ENCODE data around the gene SAMD3. TPM values are rescaled to one million over a fixed set of nuclear protein-coding genes. Genes with fewer than 3 reads are reported as not detected.
A peak's percentile ranks its signal among the peaks of the same experiment; 100 is the strongest.
"Not testable (repeated sequence)": the region's sequence is repeated elsewhere in the genome, so short reads cannot be mapped to it uniquely, and the experiment has no call there.

Gene SAMD3
- total and polyA plus RNA-seq, 5 donors = 0.11 to 1.6 (median 1.0) TPM; not detected in 1

GRCh38 chr6:130211691-130212090 is 11.1 kb downstream of the SAMD3 start:
- Histone ChIP-seq H3K4me3 (ENCODE audit: low read length) (no peak overlapping the region), H3K9me3 (ENCODE audit: control insufficient read depth, low read length) (no peaks in the 10 kb centered on the region), H3K4me1 (ENCODE audit: control insufficient read depth, insufficient read depth, low read length) (no peaks in the 10 kb centered on the region), H3K27ac (ENCODE audit: low read length) (no peak overlapping the region), H3K27me3 (ENCODE audit: control insufficient read depth, insufficient read depth) (no peaks in the 10 kb centered on the region)
- no peak for DNase-seq
- ATAC-seq = no peak
- 77% methylated on average over 3 of the region's 3 CpGs for WGBS
- intact Hi-C loops (cut with DNase I) = no loop called here

DNA sequence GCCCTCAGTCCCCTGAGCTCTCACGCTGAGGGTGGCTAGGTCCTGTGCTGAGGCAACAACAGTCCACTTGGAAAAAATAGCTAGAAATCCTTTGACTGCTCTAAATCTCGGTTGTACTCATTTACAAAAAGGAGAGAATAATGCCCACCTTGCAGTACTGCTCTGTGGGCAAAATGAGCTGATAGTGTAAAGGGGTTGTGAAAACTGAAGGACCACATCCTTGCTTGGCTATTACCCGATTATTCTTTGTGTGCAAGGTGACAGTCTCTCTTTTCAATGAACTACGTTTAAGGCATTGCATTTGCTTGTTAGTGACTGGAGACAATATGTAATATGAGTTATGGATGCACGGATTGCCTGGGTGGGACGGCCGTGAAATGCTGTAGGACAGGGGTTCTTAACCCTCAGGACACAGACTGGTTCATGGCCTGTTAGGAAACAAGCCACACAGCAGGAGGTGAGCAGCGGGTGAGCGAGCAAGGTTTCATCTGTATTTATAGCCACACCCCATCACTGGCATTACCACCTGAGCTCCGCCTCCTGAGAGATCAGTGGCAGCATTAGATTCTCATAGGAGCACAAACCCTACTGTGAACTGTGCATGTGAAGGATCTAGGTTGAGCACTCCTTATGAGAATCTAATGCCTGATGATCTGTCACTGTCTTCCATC is 14.6 kb downstream of the SAMD3 start:
- intact Hi-C loops (cut with DNase I) = no loop called here
- H3K27me3 ChIP-seq (ENCODE audit: control insufficient read depth, insufficient read depth) = no peaks in the 10 kb centered on the region
- no peaks in the 10 kb centered on the region for H3K4me1 ChIP-seq (ENCODE audit: control insufficient read depth, insufficient read depth, low read length)
- no peak overlapping the region for H3K27ac ChIP-seq (ENCODE audit: low read length)
- no peaks in the 10 kb centered on the region for H3K9me3 ChIP-seq (ENCODE audit: control insufficient read depth, low read length)
- DNase-seq = no peak
- WGBS = 88% methylated on average over 10 of the region's 10 CpGs
- H3K4me3 ChIP-seq (ENCODE audit: low read length) = no peak overlapping the region
- ATAC-seq = no peak

DNA sequence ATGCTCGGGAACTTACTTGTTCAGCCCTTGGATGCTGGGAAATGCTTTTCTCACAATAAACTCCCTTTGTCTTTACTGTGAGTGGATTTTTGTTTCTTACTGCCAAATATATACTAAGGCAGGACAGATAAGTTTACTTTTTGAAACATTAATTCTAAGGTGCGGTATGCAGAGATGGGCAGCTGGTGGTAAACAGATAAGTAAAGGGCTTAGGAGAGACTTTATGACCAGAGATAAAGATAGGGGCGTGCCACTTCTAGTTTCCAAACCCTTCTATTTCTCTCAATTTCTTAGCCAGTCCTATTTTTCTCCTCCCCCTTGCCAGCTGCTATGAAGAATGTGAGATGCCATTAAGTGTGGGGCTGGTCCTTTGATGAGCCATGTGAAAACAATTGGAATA is 16.3 kb downstream of the SAMD3 start:
- WGBS = 79% methylated on average over 3 of the region's 3 CpGs
- no peaks in the 10 kb centered on the region for H3K9me3 ChIP-seq (ENCODE audit: control insufficient read depth, low read length)
- H3K27me3 ChIP-seq (ENCODE audit: control insufficient read depth, insufficient read depth) = no peaks in the 10 kb centered on the region
- intact Hi-C loops (cut with DNase I) = no loop called here
- DNase-seq (no peak), ATAC-seq (no peak)
- no peak overlapping the region for H3K27ac ChIP-seq (ENCODE audit: low read length)
- H3K4me3 ChIP-seq (ENCODE audit: low read length) = no peak overlapping the region
- H3K4me1 ChIP-seq (ENCODE audit: control insufficient read depth, insufficient read depth, low read length) = no peaks in the 10 kb centered on the region

GRCh38 chr6:130204322-130204721 is 18.4 kb downstream of the SAMD3 start:
- DNase-seq (no peak), ATAC-seq (no peak)
- intact Hi-C loops (cut with DNase I) = no loop called here
- Histone ChIP-seq H3K27ac (ENCODE audit: low read length) (no peak overlapping the region), H3K4me1 (ENCODE audit: control insufficient read depth, insufficient read depth, low read length) (no peaks in the 10 kb centered on the region), H3K9me3 (ENCODE audit: control insufficient read depth, low read length) (no peaks in the 10 kb centered on the region), H3K4me3 (ENCODE audit: low read length) (no peak overlapping the region), H3K27me3 (ENCODE audit: control insufficient read depth, insufficient read depth) (no peaks in the 10 kb centered on the region)
- 38% methylated on average over 3 of the region's 3 CpGs for WGBS

GRCh38 chr6:130203370-130203769 is 19.4 kb downstream of the SAMD3 start:
- H3K9me3 ChIP-seq (ENCODE audit: control insufficient read depth, low read length) = no peaks in the 10 kb centered on the region
- intact Hi-C loops (cut with DNase I) = no loop called here
- WGBS = 82% methylated on average over 1 of the region's 1 CpG
- ATAC-seq = no peak
- no peaks in the 10 kb centered on the region for H3K4me1 ChIP-seq (ENCODE audit: control insufficient read depth, insufficient read depth, low read length)
- H3K27me3 ChIP-seq (ENCODE audit: control insufficient read depth, insufficient read depth) = no peaks in the 10 kb centered on the region
- H3K27ac ChIP-seq (ENCODE audit: low read length) = no peak overlapping the region
- DNase-seq = no peak
- H3K4me3 ChIP-seq (ENCODE audit: low read length) = no peak overlapping the region

DNA sequence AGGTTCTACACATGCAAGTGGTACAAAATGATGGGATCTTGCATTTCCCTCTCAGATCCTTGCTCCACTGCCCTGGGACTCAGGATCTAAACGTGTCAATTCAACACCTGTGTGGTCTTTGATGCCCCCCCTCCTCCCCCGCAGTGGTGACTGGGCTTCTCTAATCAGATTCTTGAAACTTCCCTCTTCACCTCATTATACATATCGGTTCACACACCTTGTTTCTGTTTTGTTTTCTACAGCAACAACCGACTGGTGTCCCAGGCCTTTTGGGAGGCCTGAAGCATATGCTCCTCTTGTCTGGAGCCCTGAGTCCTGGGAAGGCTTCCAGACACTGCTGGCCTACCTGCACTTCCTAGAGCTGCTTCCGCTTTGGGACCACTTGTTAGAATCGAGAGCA is 20.0 kb downstream of the SAMD3 start:
- Histone ChIP-seq H3K9me3 (ENCODE audit: control insufficient read depth, low read length) (no peaks in the 10 kb centered on the region), H3K27me3 (ENCODE audit: control insufficient read depth, insufficient read depth) (no peaks in the 10 kb centered on the region), H3K4me3 (ENCODE audit: low read length) (no peak overlapping the region), H3K27ac (ENCODE audit: low read length) (no peak overlapping the region), H3K4me1 (ENCODE audit: control insufficient read depth, insufficient read depth, low read length) (no peaks in the 10 kb centered on the region)
- 51% methylated on average over 6 of the region's 6 CpGs for WGBS
- no peak for ATAC-seq
- intact Hi-C loops (cut with DNase I) = no loop called here
- DNase-seq = no peak

DNA sequence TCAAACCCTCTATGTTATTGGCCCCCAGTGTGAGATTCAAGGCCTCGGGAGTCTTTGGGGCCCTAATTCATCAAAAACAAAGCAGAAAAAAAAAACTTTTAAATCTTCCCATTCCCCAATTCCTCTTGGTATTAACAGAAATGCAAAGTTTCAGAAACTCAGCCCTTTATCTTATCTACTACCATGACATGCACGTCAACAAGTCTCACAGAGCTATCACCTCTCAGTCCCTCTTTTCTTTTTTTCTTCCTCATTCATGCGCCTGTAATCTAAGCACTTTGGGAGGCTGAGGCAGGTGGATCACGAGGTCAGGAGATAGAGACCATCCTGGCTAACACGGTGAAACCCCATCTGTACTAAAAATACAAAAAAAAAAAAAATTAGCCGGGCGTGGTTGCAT is 22.7 kb downstream of the SAMD3 start:
- WGBS = 39% methylated on average over 7 of the region's 7 CpGs
- no peak for DNase-seq
- no peak for ATAC-seq
- Histone ChIP-seq H3K4me3 (ENCODE audit: low read length) (no peak overlapping the region), H3K27me3 (ENCODE audit: control insufficient read depth, insufficient read depth) (no peaks in the 10 kb centered on the region), H3K9me3 (ENCODE audit: control insufficient read depth, low read length) (no peaks in the 10 kb centered on the region), H3K4me1 (ENCODE audit: control insufficient read depth, insufficient read depth, low read length) (no peaks in the 10 kb centered on the region), H3K27ac (ENCODE audit: low read length) (no peak overlapping the region)
- intact Hi-C loops (cut with DNase I) = no loop called here

GRCh38 chr6:130198483-130199035 is 24.2 kb downstream of the SAMD3 start:
- no peak for ATAC-seq
- 70% methylated on average over 2 of the region's 2 CpGs for WGBS

DNA sequence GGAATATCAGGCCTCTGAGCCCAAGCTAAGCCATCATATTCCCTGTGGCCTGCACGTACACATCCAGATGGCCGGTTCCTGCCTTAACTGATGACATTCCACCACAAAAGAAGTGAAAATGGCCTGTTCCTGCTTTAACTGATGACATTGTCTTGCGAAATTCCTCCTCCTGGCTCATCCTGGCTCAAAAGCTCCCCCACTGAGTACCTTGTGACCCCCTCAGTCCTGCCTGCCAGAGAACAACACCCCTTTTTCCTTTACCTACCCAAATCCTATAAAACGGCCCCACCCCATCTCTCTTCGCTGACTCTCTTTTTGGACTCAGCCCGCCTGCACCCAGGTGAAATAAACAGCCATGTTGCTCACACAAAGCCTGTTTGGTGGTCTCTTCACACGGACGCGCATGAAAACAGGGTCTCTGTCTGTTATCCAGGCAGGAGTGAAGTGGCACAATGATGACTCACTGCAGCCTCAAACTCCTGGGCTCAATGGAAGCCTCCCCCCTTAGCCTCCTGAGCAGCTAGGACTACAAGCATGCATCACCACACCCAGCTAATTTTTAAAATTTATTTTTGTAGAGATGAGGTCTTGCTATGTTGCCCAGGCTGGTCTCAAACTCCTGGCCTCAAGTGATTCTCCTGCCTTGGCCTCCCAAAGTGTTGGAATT is 24.8 kb downstream of the SAMD3 start:
- H3K4me3 ChIP-seq (ENCODE audit: low read length); H3K9me3 ChIP-seq (ENCODE audit: control insufficient read depth, low read length); ATAC-seq; intact Hi-C loops (cut with DNase I); H3K27ac ChIP-seq (ENCODE audit: low read length); H3K4me1 ChIP-seq (ENCODE audit: control insufficient read depth, insufficient read depth, low read length); DNase-seq; H3K27me3 ChIP-seq (ENCODE audit: control insufficient read depth, insufficient read depth): not testable (repeated sequence)
- 90% methylated on average over 9 of the region's 9 CpGs for WGBS

More at GRCh38 chr6:130198483-130199035, 24.2 kb downstream of the SAMD3 start:
- H3K9me3 ChIP-seq (ENCODE audit: control insufficient read depth, low read length) = no peaks in the 10 kb centered on the region
- no peaks in the 10 kb centered on the region for H3K4me1 ChIP-seq (ENCODE audit: control insufficient read depth, insufficient read depth, low read length)
- DNase-seq = no peak
- H3K27me3 ChIP-seq (ENCODE audit: control insufficient read depth, insufficient read depth) = no peaks in the 10 kb centered on the region
- no peak overlapping the region for H3K27ac ChIP-seq (ENCODE audit: low read length)
- no peak overlapping the region for H3K4me3 ChIP-seq (ENCODE audit: low read length)
- intact Hi-C loops (cut with DNase I) = no loop called here

DNA sequence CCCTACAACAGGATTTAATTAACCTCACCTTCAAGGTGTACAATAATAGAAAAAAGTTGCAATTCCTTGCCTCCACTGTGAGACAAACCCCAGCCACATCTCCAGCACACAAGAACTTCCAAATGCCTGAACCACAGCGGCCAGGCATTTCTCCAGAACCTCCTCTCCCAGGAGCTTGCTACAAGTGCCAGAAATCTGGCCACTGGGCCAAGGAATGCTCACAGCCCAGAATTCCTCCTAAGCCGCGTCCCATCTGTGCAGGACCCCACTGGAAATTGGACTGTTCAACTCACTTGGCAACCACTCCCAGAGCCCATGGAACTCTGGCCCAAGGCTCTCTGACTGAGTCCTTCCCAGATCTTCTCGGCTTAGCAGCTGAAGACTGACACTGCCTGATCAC is 28.3 kb downstream of the SAMD3 start:
- H3K9me3 ChIP-seq (ENCODE audit: control insufficient read depth, low read length); ATAC-seq; H3K27me3 ChIP-seq (ENCODE audit: control insufficient read depth, insufficient read depth); H3K4me1 ChIP-seq (ENCODE audit: control insufficient read depth, insufficient read depth, low read length); H3K4me3 ChIP-seq (ENCODE audit: low read length); intact Hi-C loops (cut with DNase I); H3K27ac ChIP-seq (ENCODE audit: low read length): not testable (repeated sequence)
- peak; percentile 58 to 87 (median 70) for DNase-seq
- WGBS = 59% methylated on average over 4 of the region's 4 CpGs
